Spleen (tissue), 11 donors: ENCODE results near the gene NOS1AP. TPM values are rescaled to one million over a fixed set of nuclear protein-coding genes. Genes with fewer than 3 reads are reported as not detected.
"Not testable (repeated sequence)": the region's sequence is repeated elsewhere in the genome, so short reads cannot be mapped to it uniquely, and the experiment has no call there.

Experiments
- DNase-seq: peaks from one replicate; pipeline ENCODE4 v3.0.0-alpha.2; 2020
- H3K27ac ChIP-seq, 8 donors: fragments of 200-600 bp; sonication (generic) in 7 of 8; 1 replicate in 4 of 8; 2 replicates in 4 of 8; pipeline versions ENCODE4 v1.5.0 to v1.8.0; 2016 to 2021; ENCODE audit warnings: inconsistent platforms in 4 of 8, mild to moderate bottlenecking in 4 of 8, moderate library complexity in 1 of 8
- H3K27me3 ChIP-seq, 7 donors: fragments of 200-600 bp; sonication (generic) in 6 of 7; replicated peaks in 1 of 7; 1 replicate in 4 of 7; 2 replicates in 3 of 7; pipeline versions ENCODE4 v1.5.0 to v1.8.0; 2016 to 2021; ENCODE audit warnings: inconsistent platforms in 3 of 7, mild to moderate bottlenecking in 1 of 7
- H3K36me3 ChIP-seq, 6 donors: fragments of 200-600 bp; sonication (generic) in 5 of 6; 1 replicate in 4 of 6; 2 replicates in 2 of 6; pipeline versions ENCODE4 v1.5.0 to v1.8.0; 2016 to 2021; ENCODE audit warnings: inconsistent platforms in 2 of 6
- H3K4me1 ChIP-seq, 6 donors: fragments of 200-600 bp; sonication (generic) in 5 of 6; 1 replicate in 3 of 6; 2 replicates in 3 of 6; pipeline versions ENCODE4 v1.5.0 to v1.8.0; 2016 to 2021; ENCODE audit warnings: inconsistent platforms in 3 of 6
- H3K4me3 ChIP-seq, 8 donors: fragments of 200-600 bp; sonication (generic) in 7 of 8; 1 replicate in 4 of 8; 2 replicates in 4 of 8; pipeline versions ENCODE4 v1.5.0 to v1.8.0; 2016 to 2021; ENCODE audit warnings: inconsistent platforms in 4 of 8, mild to moderate bottlenecking in 4 of 8, moderate library complexity in 2 of 8
- H3K9me3 ChIP-seq, 8 donors: fragments of 200-600 bp; sonication (generic) in 7 of 8; 1 replicate in 4 of 8; 2 replicates in 4 of 8; pipeline versions ENCODE4 v1.5.0 to v1.8.0; 2016 to 2021; ENCODE audit warnings: inconsistent platforms in 4 of 8
- CTCF ChIP-seq, 11 experiments: fragments of 200-600 bp in 7 of 11; fragments of 450-650 bp in 4 of 11; sonication (generic) in 4 of 11; IDR thresholded peaks in 8 of 11; conservative IDR thresholded peaks in 3 of 11; 1 replicate in 7 of 11; 2 replicates in 4 of 11; pipeline versions ENCODE4 v1.4.0 to v1.8.0; 2016 to 2021; ENCODE audit warnings: antibody characterized with exemption in 11 of 11, inconsistent platforms in 4 of 11, mild to moderate bottlenecking in 1 of 11
- POLR2A ChIP-seq, 3 donors: fragments of 450-650 bp; IDR thresholded peaks; one replicate each; pipeline ENCODE4 v1.5.1; 2017; ENCODE audit warnings: antibody characterized with exemption in 3 of 3, mild to moderate bottlenecking in 1 of 3
- POLR2AphosphoS5 ChIP-seq, 3 donors: sonication (generic); formaldehyde crosslinking; IDR thresholded peaks; one replicate each; pipeline ENCODE4 v1.5.1; 2017; ENCODE audit warnings: antibody characterized with exemption in 3 of 3
- WGBS, 5 donors: extraction: QIAGEN DNeasy Blood & Tissue Kit in 3 of 5; methylation state at CpG; one replicate each; pipeline versions ENCODE4 v1.1.5 to v1.1.7; 2013 to 2018; 5-methylcytosine and 5-hydroxymethylcytosine counted together
- intact Hi-C: fragments of 100-400 bp; cut with DNase I; formaldehyde crosslinking; loops from one replicate; pipeline ENCODE4 v1.15.0; 2023; ENCODE audit warnings: low total_unique reads
- polyA plus RNA-seq, 3 donors: library from polyadenylated mRNA; stranded (reverse); fragments of 200-250 nt; gene quantifications; one replicate each; pipeline ENCODE4 v1.2.1, GENCODE V29; 2013
- total RNA-seq, 7 donors: library from RNA; depleted of rRNA in 3 of 7; stranded (reverse); fragments of >200 nt in 3 of 7; fragmentation: NEBNext Ultra II Directional in 4 of 7; extraction: Animal tissue kit (Norgen Biotek cat#: 25700) in 4 of 7; gene quantifications; one replicate each; pipeline versions ENCODE4 v1.1.0 to v1.2.1, GENCODE V29; 2016 to 2021
- donor health status: healthy with polysubstance abuse.
- donor health status: DM: no; HTN: no; CAD: no; lungs with moderate emphysema.
- donor health status: DM: no; HTN: no; CAD: no.
- donor health status: Bipolar disorder and iron deficiency.
- donor health status: healthy.
- donor health status: DM: no; HTN: no; CAD: no.
- donor health status: DM: yes; HTN: yes; CAD: no.

Gene NOS1AP
- total and polyA plus RNA-seq, 10 donors = 0.16 to 1.7 (median 0.60) TPM; not detected in 2

GRCh38 chr1:162042361-162042760 is 27.1 kb upstream of the NOS1AP start:
- 79 to 93% (median 90%) methylated on average over 1 of the region's 1 CpG for WGBS, 5 donors

GRCh38 chr1:162046921-162047320 is 22.6 kb upstream of the NOS1AP start:
- 43 to 64% (median 46%) methylated on average over 1 of the region's 1 CpG for WGBS, 5 donors
- Histone ChIP-seq H3K27ac (no peak overlapping the region), H3K27me3 (peaks cover 0 to 19% (median 0%) of the 10 kb centered on the region in 7 donors), H3K36me3 (no peaks in the 10 kb centered on the region), H3K4me3 (no peak overlapping the region), H3K9me3 (peaks cover 0 to 17% (median 13%) of the 10 kb centered on the region in 8 donors), H3K4me1 (no peaks in the 10 kb centered on the region)
- no peak for DNase-seq
- intact Hi-C loops = no loop called here
- TF ChIP-seq POLR2AphosphoS5 (IDR thresholded peaks at IDR 0.05) (no peak), CTCF (IDR thresholded peaks at IDR 0.05 in 8 of 11, conservative IDR thresholded peaks at IDR 0.05 in 3 of 11) (no peak), POLR2A (IDR thresholded peaks at IDR 0.05) (no peak)

More at GRCh38 chr1:162042361-162042760, 27.1 kb upstream of the NOS1AP start:
- no peak overlapping the region for H3K4me3 ChIP-seq
- peaks cover 0 to 18% (median 17%) of the 10 kb centered on the region in 8 donors for H3K9me3 ChIP-seq
- DNase-seq = no peak
- H3K27me3 ChIP-seq = peaks cover 0 to 13% (median 0%) of the 10 kb centered on the region in 7 donors
- no peaks in the 10 kb centered on the region for H3K4me1 ChIP-seq
- no peak overlapping the region for H3K27ac ChIP-seq
- intact Hi-C loops = no loop called here
- H3K36me3 ChIP-seq = no peaks in the 10 kb centered on the region
- TF ChIP-seq POLR2A (IDR thresholded peaks at IDR 0.05) = no peak
- no peak for TF ChIP-seq CTCF (IDR thresholded peaks at IDR 0.05 in 8 of 11, conservative IDR thresholded peaks at IDR 0.05 in 3 of 11)
- TF ChIP-seq POLR2AphosphoS5 (IDR thresholded peaks at IDR 0.05) = no peak

- H3K9me3 ChIP-seq, H3K27ac ChIP-seq, DNase-seq, intact Hi-C loops, H3K4me3 ChIP-seq, H3K36me3 ChIP-seq, H3K4me1 ChIP-seq: not testable (repeated sequence)
- 90 to 100% (median 94%) methylated on average over 3 of the region's 3 CpGs for WGBS, 5 donors
- peaks cover 0 to 44% (median 0%) of the 10 kb centered on the region in 7 donors for H3K27me3 ChIP-seq
Measured at GRCh38 chr1:162053949-162054348, 15.5 kb upstream of the NOS1AP start.

GRCh38 chr1:162055062-162055461 is 14.4 kb upstream of the NOS1AP start:
- DNase-seq = no peak
- Histone ChIP-seq H3K36me3 (no peaks in the 10 kb centered on the region), H3K27me3 (peaks cover 0 to 43% (median 0%) of the 10 kb centered on the region in 7 donors), H3K4me1 (peaks cover 0 to 5% (median 2%) of the 10 kb centered on the region in 6 donors), H3K9me3 (no peaks in the 10 kb centered on the region), H3K27ac (no peak overlapping the region), H3K4me3 (no peak overlapping the region)
- TF ChIP-seq CTCF (IDR thresholded peaks at IDR 0.05 in 8 of 11, conservative IDR thresholded peaks at IDR 0.05 in 3 of 11) (no peak), POLR2A (IDR thresholded peaks at IDR 0.05) (no peak), POLR2AphosphoS5 (IDR thresholded peaks at IDR 0.05) (no peak)
- WGBS, 5 donors = 52 to 76% (median 69%) methylated on average over 3 of the region's 3 CpGs
- intact Hi-C loops = loop anchor here (5.0 kb wide), 2 partner anchors 222 to 342 kb away; no protein-coding TSS in a partner anchor
